ENCODE measurements around the gene SSU72.
A peak's percentile ranks its signal among the peaks of the same experiment; 100 is the strongest.
"Not testable (repeated sequence)": the region's sequence is repeated elsewhere in the genome, so short reads cannot be mapped to it uniquely, and the experiment has no call there.

Gene SSU72

GRCh38 chr1:1524750-1525383, 49.8 kb downstream of the SSU72 start:
- DNase-seq: not testable (repeated sequence)

- not testable (repeated sequence) for DNase-seq
Observed at GRCh38 chr1:1523651-1524050, 51.0 kb downstream of the SSU72 start.

GRCh38 chr1:1523226-1523625, 51.4 kb downstream of the SSU72 start:
- DNase-seq: not testable (repeated sequence)

GRCh38 chr1:1522536-1522935, 52.1 kb downstream of the SSU72 start:
- not testable (repeated sequence) for DNase-seq

- DNase-seq: no peak
Observed at GRCh38 chr1:1521331-1521730, 53.3 kb downstream of the SSU72 start.

GRCh38 chr1:1519805-1520505, 54.7 kb downstream of the SSU72 start:
- DNase-seq: not testable (repeated sequence)

GRCh38 chr1:1518621-1519007, 56.0 kb downstream of the SSU72 start:
- DNase-seq: not testable (repeated sequence)

- no peak for DNase-seq
Observed at GRCh38 chr1:1517973-1518620, 56.6 kb downstream of the SSU72 start.

- DNase-seq: not testable (repeated sequence)
Observed at GRCh38 chr1:1516923-1517322, 57.7 kb downstream of the SSU72 start.

- DNase-seq: not testable (repeated sequence)
Observed at GRCh38 chr1:1514376-1514775, 60.3 kb downstream of the SSU72 start.

- not testable (repeated sequence) for DNase-seq
Observed at GRCh38 chr1:1513675-1514074, 61.0 kb downstream of the SSU72 start.

- DNase-seq: not testable (repeated sequence)
Observed at GRCh38 chr1:1512425-1512824, 62.2 kb downstream of the SSU72 start.

GRCh38 chr1:1511533-1512285, 63.0 kb downstream of the SSU72 start, which contains the start of gene ATAD3A:
ATAD3A (plus strand) TSS chr1:1512162; CDS start chr1:1512269, 107 bp downstream.
- DNase-seq: peak; percentile 92

GRCh38 chr1:1510912-1511532, 63.6 kb downstream of the SSU72 start:
- no peak for DNase-seq

GRCh38 chr1:1509465-1509850, 65.2 kb downstream of the SSU72 start:
- not testable (repeated sequence) for DNase-seq

- DNase-seq: not testable (repeated sequence)
Observed at GRCh38 chr1:1508775-1509464, 65.7 kb downstream of the SSU72 start.

- DNase-seq: no peak
Observed at GRCh38 chr1:1507305-1507704, 67.4 kb downstream of the SSU72 start.

- not testable (repeated sequence) for DNase-seq
Observed at GRCh38 chr1:1505801-1506200, 68.9 kb downstream of the SSU72 start.

GRCh38 chr1:1505366-1505798, 69.3 kb downstream of the SSU72 start:
- not testable (repeated sequence) for DNase-seq

- DNase-seq: peak; percentile 65
Observed at GRCh38 chr1:1504777-1505365, 69.8 kb downstream of the SSU72 start.

GRCh38 chr1:1495461-1495975, 79.1 kb downstream of the SSU72 start:
- not testable (repeated sequence) for DNase-seq

All from activated gamma-delta T cell treated with Interleukin-2 at 50 U/mL for 16 hours (primary cell).